Frontal cortex (tissue), 4 donors: ENCODE measurements around the gene UBASH3B. TPM values are rescaled to one million over a fixed set of nuclear protein-coding genes. Genes with fewer than 3 reads are reported as not detected.
"Not testable (repeated sequence)": the region's sequence is repeated elsewhere in the genome, so short reads cannot be mapped to it uniquely, and the experiment has no call there.

Experiments used
- DNase-seq, 2 donors: peaks; one replicate each; pipeline ENCODE4 v3.0.0; 2012; ENCODE audit warnings: low spot score in 2 of 2
- FAIRE-seq: peaks from 2 replicates; lab custom pipeline; 2012; peaks lifted over from hg19 to GRCh38; lab: Jason Lieb, UNC
- total RNA-seq: library from RNA; depleted of rRNA; stranded (reverse); fragments of >200 nt; gene quantifications from one replicate; pipeline ENCODE4 v1.2.3, GENCODE V29; 2014
- donor health status: control.
- donor health status: control.
- donor health status: control.

Gene UBASH3B, protein sequence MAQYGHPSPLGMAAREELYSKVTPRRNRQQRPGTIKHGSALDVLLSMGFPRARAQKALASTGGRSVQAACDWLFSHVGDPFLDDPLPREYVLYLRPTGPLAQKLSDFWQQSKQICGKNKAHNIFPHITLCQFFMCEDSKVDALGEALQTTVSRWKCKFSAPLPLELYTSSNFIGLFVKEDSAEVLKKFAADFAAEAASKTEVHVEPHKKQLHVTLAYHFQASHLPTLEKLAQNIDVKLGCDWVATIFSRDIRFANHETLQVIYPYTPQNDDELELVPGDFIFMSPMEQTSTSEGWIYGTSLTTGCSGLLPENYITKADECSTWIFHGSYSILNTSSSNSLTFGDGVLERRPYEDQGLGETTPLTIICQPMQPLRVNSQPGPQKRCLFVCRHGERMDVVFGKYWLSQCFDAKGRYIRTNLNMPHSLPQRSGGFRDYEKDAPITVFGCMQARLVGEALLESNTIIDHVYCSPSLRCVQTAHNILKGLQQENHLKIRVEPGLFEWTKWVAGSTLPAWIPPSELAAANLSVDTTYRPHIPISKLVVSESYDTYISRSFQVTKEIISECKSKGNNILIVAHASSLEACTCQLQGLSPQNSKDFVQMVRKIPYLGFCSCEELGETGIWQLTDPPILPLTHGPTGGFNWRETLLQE
- 24.1 TPM for total RNA-seq

DNA sequence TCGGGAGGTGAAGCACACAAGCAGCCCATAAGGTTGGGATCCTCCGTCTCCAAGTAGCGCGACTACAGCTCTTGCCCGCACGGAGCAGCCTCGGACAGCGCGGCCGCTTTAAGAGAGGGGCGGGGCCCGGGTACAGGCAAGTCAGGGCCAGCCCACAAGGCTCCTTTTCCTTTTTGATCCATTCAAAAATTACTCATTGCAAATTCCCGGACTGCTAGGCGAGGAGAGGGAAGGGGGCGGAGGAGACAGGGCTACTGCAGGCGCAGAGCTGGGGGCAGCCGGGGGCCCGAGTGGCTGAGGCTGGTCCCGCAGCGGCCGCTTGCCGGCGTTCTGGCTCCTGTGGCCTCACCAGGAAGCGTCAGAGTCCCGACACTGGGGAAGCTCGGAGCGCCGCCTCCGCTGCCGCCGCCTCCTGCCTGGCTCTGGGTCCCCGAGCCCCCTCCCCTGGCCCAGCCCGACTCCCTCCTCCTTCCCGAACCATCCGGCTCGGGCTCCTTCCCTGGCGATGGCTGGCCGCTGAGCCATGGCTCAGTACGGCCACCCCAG lies at the start of gene UBASH3B:
TSS of gene UBASH3B (plus strand) at position 196 of the 546 bp plus-strand sequence. CDS start at position 524, 328 bp downstream.
- DNase-seq (peak; percentile 61 to 76), FAIRE-seq (no peak)

DNA sequence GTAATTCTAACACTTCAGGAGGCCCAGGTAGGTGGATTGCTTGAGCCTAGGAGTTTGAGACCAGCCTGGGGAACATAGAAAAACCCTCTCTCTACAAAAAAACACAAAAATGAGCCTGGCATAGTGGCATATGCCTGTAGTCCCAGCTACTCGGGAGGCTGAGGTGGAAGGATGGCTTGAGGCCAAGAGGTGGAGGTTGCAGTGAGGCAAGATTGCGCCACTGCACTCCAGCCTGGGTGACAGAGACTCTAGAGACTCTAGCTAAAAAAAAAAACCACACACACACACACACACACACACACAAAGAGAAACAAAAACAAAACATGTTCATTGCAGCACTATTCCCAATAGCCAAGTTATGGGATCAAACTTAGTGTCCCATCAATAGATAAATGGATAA lies 48.4 kb upstream of the UBASH3B start:
- not testable (repeated sequence) for FAIRE-seq

DNA sequence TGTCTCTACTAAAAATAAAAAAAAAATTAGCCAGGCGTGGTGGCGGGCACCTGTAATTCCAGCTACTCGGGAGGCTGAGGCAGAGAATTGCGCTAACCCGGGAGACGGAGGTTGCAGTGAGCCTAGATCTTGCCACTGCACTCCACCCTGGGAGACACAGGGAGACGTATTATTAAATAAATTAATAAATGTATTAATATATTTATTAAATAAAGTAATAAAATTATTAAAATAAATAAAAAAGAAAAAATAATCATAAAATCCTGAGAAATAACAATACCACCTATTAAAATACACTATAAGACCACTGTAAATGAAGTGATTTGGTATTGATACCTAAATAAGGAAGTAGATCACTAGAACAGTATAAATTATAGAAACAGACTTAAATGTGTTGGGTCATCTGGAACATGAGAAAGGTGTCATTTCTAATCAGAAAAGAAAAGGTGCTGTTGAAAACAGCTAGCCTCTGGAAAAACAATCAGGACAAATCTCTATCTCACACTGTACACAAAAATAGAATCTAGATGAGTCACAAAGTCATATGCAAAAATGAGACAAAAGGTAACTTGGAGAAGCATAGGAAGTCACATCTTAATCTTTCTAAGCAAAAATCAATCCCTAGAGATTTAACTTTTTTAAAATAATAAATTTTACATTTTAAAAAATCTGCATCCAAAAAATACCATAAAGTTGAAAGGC lies 43.2 kb upstream of the UBASH3B start:
- peak; percentile 39 for FAIRE-seq
- DNase-seq: no peak

More for the DNA sequence above, 48.4 kb upstream of the UBASH3B start:
- not testable (repeated sequence) for DNase-seq

DNA sequence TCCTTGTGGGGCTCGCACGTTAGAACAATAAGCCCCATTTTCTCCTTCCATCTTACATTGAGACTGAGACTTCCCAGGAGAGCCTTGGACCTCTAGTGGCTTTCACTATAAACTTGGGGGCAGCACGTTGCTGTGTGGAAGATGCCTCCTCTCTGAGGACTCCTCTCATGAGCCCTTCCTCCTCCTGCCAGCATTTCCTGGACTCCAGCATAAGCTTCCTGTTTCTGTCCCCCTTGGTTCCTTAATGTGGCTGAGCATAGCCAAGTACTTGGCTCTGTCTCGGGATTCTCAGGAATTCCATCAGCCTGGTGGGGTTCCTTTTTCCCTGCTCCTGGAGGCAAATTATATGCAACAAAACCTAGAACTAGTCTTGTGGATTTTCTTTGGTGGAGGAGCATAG lies 38.8 kb upstream of the UBASH3B start:
- no peak for DNase-seq
- no peak for FAIRE-seq

DNA sequence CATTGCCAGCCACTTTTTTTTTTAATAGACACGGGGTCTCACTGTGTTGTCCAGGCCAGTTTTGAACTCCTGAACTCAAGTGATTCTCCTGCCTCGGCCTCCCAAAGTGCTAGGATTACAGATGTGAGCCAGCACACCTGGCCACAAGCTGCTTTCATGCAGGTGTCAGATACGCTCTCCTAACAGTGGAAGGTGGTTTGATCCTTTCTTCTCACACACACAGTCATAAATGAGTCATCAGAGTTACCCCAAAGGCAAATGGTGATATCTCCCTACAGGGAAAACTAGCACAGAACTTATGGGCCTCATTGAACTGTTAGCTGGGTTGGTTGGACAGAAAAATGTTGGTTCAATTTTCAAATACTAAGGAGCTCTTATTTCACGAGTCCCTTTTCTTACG lies 38.2 kb upstream of the UBASH3B start:
- FAIRE-seq (no peak), DNase-seq (no peak)

DNA sequence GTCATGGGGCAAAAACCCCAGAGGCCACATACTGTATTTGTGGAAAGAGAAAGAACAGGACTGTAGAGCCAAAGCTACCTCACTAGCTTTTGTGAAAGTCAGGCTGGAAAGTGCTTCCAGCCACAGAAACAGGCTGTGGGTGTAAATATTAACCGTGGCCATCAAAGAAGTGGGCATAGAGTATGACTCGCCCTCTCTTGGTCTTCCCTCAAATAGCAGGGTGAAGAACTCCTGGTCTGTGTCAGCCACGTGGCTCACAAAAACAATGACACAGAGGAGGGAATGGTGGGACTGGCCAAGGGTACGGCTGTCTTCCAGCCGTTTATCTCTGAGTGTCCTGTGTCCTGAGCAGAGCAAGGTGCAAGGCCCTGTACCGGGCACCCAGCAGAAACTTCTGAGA lies 37.6 kb upstream of the UBASH3B start:
- no peak for FAIRE-seq
- no peak for DNase-seq

DNA sequence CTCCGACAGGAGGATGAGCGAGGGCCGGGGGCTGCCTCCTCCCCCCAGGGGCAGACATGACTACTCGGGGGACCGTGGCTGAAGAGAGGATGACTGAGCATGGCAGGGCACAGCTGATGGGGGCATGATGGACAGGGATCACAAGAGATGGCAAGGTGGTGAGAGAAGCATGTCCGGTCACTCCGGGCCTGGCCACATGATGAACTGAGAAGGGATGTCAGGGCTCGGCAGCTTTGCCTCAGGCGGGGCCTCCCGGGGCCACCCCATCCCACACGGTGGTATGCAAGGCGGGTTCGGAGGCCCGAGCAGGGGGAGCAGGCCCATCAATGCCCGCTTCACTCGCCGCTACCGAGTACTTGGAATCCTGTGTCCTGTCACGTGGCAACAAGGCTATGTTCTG lies 36.6 kb upstream of the UBASH3B start:
- FAIRE-seq (no peak), DNase-seq (no peak)

DNA sequence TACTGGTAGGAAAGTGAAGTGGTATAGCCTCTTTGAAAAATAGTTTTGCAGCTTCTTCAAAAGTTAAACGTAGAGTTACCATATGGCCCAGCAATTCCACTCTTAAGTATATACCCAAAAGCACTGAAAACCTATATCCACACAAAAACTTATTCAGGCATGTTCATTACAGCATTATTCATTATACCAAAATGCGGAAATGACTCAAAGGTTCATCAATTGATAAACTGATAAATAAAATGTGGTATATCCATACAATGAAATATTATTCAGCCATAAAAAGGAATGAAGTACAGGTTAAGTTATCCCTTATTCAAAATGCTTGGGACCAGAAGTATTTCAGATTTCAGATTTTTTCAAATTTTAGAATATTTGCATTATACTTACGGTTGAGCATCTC lies 35.8 kb upstream of the UBASH3B start:
- FAIRE-seq: no peak
- no peak for DNase-seq

DNA sequence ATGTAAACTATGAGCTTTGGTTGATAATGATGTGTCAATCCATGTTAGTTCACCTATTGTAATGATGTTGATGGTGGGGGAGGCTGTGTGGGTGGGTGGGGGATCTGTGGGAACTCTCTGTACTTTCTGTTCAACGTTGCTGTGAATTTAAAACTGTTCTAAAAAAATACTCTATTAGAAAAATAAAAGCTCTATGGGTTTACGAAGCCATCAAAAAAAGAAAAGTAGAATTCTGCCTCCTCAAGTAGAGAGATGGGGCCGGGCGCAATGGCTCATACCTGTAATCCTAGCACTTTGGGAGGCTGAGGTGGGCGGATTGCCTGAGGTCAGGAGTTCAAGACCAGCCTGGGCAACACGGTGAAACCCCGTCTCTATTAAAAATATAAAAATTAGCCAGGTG lies 30.0 kb upstream of the UBASH3B start:
- DNase-seq, FAIRE-seq: not testable (repeated sequence)

DNA sequence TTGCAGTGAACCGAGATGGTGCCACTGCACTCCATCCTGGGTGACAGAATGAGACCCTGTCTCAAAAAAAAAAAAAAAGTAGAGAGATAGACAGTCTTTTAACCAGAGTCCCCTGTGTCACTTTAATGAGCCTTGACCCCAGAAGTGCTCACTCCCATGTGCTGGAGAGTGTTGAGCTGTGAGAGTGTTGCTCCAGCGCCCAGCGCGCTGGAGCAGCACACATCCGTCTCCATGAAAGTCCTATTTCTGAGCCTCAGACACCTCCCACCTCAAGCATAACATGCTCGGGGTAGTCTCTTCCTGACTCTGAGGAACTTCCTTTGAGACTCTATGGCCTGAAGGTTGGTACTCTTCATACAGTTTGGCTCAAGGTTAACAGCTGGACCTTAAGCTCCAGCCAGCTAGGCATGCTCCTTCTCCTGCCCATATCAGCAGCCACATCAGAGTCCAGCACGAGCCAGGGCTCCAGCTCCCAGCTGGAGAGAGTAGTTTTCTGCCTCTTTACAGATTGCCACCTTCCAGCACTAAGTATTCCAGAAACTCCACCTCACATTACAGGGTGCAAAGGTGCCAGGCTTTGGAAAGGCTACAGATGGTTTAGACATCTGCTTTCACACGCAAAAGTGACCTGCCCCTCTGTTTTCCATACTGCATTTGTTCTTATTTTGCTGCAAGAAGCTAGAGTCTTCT lies 29.4 kb upstream of the UBASH3B start:
- FAIRE-seq (no peak), DNase-seq (no peak)

DNA sequence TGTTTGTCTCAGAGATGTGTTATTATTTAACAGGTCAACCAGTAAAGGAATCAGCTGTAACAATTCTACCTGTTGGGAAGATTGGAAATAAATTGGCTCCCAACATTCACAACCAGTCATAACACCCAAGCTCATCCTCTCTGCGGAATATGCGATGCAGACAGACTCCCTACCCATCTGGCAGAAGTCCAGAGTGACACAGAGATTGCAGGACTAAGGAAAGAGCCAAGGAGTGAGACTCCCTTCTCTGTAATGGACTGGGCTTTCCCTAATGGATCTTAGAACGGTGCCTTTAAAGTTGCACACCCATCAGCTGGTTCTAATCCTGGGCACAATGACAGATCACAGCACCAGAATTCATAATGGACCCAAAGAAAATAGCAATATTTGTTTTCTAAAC lies 27.8 kb upstream of the UBASH3B start:
- DNase-seq (no peak), FAIRE-seq (no peak)

DNA sequence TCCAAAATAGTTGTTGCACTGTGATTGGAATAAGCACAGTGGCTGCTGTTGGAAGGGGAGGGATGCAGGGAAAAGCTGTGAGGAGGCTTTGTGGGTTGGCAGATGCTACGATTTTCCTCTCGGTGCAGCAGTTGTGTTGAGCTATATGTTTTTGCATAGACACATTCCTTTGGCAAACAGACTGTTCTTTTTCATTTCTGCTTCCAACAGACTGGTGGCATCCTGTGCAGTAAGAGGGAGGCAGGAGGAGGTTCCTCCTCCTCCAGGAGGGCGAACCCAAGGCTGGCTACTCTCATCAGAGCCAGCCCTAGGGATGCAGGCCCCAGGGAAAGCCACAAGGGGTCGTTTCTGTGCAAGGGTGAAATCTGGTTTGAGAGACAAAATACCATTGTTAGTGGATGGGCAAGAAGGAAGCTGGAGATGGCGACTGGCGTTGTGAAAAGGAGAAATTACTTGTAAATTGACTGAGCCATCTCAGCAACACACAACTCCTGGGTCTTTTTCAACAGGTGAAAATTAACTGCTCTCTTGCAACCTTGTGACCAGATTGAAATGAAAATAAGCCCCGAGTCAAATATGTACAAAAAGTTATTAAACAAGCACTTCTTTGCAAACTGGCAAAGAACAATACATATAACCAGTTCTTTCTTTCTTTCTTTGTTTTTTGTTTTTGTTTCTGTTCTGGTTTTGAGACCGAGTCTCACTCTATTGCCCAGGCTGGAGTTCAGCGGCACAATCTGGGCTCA lies 26.5 kb upstream of the UBASH3B start:
- FAIRE-seq: no peak
- peak; percentile 30 to 58 for DNase-seq

DNA sequence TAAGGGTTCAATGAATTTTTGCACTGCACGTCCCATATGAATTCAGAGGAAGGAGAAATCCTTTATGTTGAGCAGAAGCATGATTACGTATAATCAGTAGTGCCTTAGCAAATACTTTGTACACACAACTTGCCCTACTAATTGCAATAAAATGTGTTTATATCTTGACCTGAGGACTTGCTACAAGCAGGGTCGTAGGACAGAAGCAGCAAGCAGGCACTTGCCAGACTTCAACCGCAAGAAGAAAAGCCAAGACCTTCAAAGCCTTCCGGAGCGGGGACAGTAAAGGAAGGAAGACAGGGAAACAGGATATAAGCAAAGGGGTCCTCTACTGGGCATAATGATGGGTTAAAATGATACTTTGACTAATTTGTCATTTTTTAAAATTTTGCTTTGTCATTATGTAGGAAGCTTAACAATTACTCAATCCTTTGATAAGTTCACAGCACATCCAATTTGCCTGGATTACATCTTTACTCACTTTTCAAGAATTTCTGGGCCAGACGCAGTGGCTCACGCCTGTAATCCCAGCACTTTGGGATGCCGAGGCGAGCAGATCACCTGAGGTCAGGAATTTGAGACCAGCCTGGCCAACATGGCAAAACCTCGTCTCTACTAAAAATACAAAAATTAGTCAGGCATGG lies 23.2 kb upstream of the UBASH3B start:
- FAIRE-seq: no peak
- DNase-seq: no peak

DNA sequence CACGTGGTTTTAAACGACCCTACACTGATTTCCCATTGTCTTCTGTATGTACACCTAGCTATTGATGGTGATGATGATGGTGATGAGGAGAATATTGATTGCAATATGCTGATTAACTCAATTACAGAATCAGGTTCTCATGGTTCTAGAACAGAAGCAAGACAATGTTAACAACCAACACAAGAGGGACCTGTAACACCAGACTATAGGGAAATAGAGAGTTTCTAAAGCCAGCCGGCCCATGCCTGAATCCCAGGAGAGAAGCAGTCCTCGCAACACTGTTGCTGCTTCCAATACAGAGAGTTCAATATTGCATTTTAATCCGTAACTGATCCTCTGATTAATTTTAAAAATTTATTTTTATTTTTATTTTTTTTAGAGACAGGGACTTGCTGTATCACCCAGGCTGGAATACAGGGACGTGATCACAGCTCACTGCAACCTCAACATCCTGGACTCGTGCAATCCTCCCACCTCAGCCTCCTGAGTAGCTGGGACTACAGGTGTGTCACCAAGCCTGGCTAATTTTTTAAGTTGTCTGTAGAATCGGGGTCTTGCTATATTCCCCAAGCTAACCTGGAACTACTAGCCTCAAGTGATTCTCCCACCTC lies 22.2 kb upstream of the UBASH3B start:
- DNase-seq (peak in 1 of 2 donors; percentile 37), FAIRE-seq (no peak)

DNA sequence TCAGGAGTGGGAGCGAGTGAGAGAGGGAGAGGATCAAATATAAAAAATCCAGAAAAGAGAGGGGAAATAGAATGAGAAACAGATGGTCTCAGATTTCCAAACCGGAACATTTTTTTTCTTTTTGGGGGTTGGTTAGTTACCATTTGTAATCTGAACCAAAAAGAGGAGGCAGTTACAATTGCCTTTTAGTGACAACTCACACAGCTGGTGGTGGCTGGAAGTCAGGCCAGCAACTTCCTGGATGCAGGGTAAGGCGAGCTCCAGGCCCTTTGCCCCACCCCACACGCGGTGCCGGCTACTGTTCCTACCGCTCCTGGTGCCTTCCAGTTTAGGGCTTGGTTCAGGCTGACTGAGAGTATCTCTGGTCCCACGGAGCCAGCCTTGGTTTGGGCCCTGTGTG lies 21.0 kb upstream of the UBASH3B start:
- no peak for DNase-seq

DNA sequence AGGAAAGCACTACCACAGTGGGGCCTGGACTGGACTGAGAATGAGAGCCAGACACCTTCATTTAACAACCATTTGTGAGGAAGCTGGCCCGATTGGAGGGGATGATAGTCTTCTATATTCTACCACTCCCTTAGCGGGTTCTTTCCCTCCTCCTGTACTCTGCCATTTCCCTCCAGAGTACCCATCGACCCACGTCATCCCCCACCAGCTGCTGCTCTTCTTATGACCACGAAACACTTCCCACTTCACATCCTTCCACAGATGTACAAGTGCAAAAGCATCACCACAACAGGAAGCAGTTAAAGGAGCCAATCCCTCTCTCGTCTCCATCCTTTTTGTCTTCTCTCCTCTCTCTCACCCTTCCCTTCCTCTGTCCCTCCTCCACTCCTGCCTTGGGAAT lies 18.0 kb upstream of the UBASH3B start:
- FAIRE-seq: no peak
- no peak for DNase-seq

More for the DNA sequence above, 21.0 kb upstream of the UBASH3B start:
- no peak for FAIRE-seq

DNA sequence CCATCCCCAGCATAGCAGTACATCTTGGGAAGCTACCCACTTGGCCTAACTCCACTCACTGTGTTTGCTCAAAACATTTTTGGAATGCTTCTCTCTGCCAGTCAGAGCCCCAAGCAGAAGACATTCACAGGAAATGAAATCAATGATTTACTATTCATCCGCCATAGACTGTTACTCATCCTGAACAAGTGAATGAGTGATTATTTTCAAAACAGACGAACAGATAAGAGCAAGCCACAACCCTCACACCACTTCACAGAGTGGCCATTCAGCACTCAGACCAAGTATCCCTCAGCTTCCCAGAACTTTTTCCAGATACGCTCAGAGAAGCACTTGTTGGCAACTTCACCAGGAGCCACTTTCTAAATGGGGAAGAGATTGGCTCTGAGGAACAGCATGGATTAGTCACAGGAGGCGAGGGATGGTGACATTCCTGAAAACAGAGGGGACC lies 13.0 kb upstream of the UBASH3B start:
- no peak for DNase-seq
- FAIRE-seq: no peak

DNA sequence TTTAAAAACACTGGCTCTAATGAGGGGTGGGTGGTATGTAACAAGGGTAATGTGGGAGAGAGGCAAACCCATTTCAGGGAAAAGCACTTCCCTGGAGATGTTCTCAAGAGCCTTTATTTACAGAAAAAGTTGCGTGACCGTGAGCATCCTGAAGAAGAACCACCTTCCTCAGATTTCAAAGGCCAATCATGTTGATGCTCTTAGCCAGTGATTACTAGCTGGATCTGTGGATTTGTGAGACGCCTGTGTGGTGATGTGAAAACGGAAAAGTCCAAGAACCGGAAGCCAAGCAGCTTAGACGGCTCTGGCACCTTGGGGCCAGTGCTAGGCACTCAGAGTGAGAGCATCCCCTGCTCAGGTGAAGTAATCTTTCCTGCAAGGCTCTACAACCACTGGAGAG lies 12.6 kb upstream of the UBASH3B start:
- DNase-seq (no peak), FAIRE-seq (no peak)
